Ishikawa (cell line): ENCODE measurements around the gene C2CD4C.

Experiments used
- CEBPB ChIP-seq: IDR thresholded peaks from 2 replicates; pipeline ENCODE4 v1.6.1; 2012
- CREB1 ChIP-seq: IDR thresholded peaks from 2 replicates; pipeline ENCODE4 v1.6.1; 2012; ENCODE audit warnings: low read depth
- EGR1 ChIP-seq: IDR thresholded peaks from 2 replicates; pipeline ENCODE4 v1.6.1; 2012
- EP300 ChIP-seq: IDR thresholded peaks from 2 replicates; pipeline ENCODE4 v1.6.1; 2012; ENCODE audit warnings: borderline replicate concordance
- FOXM1 ChIP-seq: IDR thresholded peaks from 2 replicates; pipeline ENCODE4 v1.6.1; 2012; ENCODE audit warnings: low read depth, borderline replicate concordance
- MAX ChIP-seq: IDR thresholded peaks from 2 replicates; pipeline ENCODE4 v1.6.1; 2012
- NFIC ChIP-seq: IDR thresholded peaks from 2 replicates; pipeline ENCODE4 v1.6.1; 2012
- RAD21 ChIP-seq: IDR thresholded peaks from 2 replicates; pipeline ENCODE4 v1.6.1; 2012; ENCODE audit warnings: low read depth
- REST ChIP-seq: IDR thresholded peaks from 2 replicates; pipeline ENCODE4 v1.6.1; 2012; ENCODE audit warnings: low read depth, mild to moderate bottlenecking
- TAF1 ChIP-seq: IDR thresholded peaks from 2 replicates; pipeline ENCODE4 v1.6.1; 2012; ENCODE audit warnings: low read depth, mild to moderate bottlenecking
- TCF12 ChIP-seq: IDR thresholded peaks from 2 replicates; pipeline ENCODE4 v1.6.1; 2012; ENCODE audit warnings: low read depth
- TEAD4 ChIP-seq: IDR thresholded peaks from 2 replicates; pipeline ENCODE4 v1.6.1; 2012
- USF1 ChIP-seq: IDR thresholded peaks from 2 replicates; pipeline ENCODE4 v1.6.1; 2012
- YY1 ChIP-seq: IDR thresholded peaks from 2 replicates; pipeline ENCODE4 v1.6.1; 2012; ENCODE audit warnings: low read depth
- ZBTB7A ChIP-seq: IDR thresholded peaks from 2 replicates; pipeline ENCODE4 v1.6.1; 2012; ENCODE audit warnings: low read depth

C2CD4C gene

GRCh38 chr19:392375-392970 lies 16.5 kb downstream of the C2CD4C start:
- TF ChIP-seq CEBPB (no peak), CREB1 (no peak), REST (no peak), RAD21 (no peak), FOXM1 (no peak), USF1 (no peak), TCF12 (no peak)

GRCh38 chr19:391726-392374 lies 17.1 kb downstream of the C2CD4C start:
- no peak for TF ChIP-seq FOXM1
- TF ChIP-seq EGR1, result no peak
- TF ChIP-seq EP300, result no peak
- TF ChIP-seq CREB1, result no peak
- TF ChIP-seq TCF12, result no peak
- TF ChIP-seq USF1, result no peak
- TF ChIP-seq TAF1, result no peak

GRCh38 chr19:391207-391557 lies 17.8 kb downstream of the C2CD4C start:
- TF ChIP-seq RAD21 (no peak), CREB1 (no peak), TAF1 (no peak), FOXM1 (no peak), NFIC (no peak), REST (no peak), EP300 (no peak), ZBTB7A (no peak), YY1 (no peak), TEAD4 (no peak), CEBPB (no peak), MAX (no peak), USF1 (no peak), TCF12 (no peak), EGR1 (no peak)

GRCh38 chr19:390386-391206 lies 18.4 kb downstream of the C2CD4C start:
- no peak for TF ChIP-seq FOXM1
- TF ChIP-seq REST, result no peak
- TF ChIP-seq ZBTB7A, result no peak
- TF ChIP-seq USF1, result no peak
- TF ChIP-seq MAX, result no peak
- no peak for TF ChIP-seq TEAD4
- no peak for TF ChIP-seq CEBPB
- TF ChIP-seq YY1, result no peak
- no peak for TF ChIP-seq EP300
- TF ChIP-seq EGR1, result no peak
- TF ChIP-seq TAF1, result no peak
- TF ChIP-seq CREB1, result no peak
- TF ChIP-seq RAD21, result no peak
- no peak for TF ChIP-seq NFIC
- no peak for TF ChIP-seq TCF12
